Pancreas (tissue), 10 donors: ENCODE measurements around the gene SMYD3. TPM values are rescaled to one million over a fixed set of nuclear protein-coding genes. Genes with fewer than 3 reads are reported as not detected.

Source experiments
- ATAC-seq, 4 donors: fragments of 200-7000 bp; cut with Tn5 transposase; one replicate each; pipeline versions ENCODE4 v1.8.0 to v1.9.1; 2020; ENCODE audit warnings: mild to moderate bottlenecking in 4 of 4, moderate library complexity in 4 of 4
- DNase-seq, 6 donors: peaks; one replicate each; pipeline ENCODE4 v3.0.0-alpha.2; 2020
- FAIRE-seq: peaks from 2 replicates; lab custom pipeline; 2012; peaks lifted over from hg19 to GRCh38; lab: Jason Lieb, UNC
- H3K27ac ChIP-seq, 4 donors: fragments of 200-600 bp; sonication (generic); 1 replicate in 3 of 4; 2 replicates in 1 of 4; pipeline versions ENCODE4 v1.5.0 to v1.8.0; 2020
- H3K27me3 ChIP-seq, 4 donors: fragments of 200-600 bp; one replicate each; pipeline ENCODE4 v1.8.0; 2021
- H3K36me3 ChIP-seq, 3 donors: fragments of 200-600 bp; sonication (generic) in 1 of 3; one replicate each; pipeline versions ENCODE4 v1.5.0 to v1.8.0; 2020 to 2021
- H3K4me1 ChIP-seq, 3 donors: fragments of 200-600 bp; one replicate each; pipeline ENCODE4 v1.8.0; 2021
- H3K4me3 ChIP-seq, 4 donors: fragments of 200-600 bp; sonication (generic) in 2 of 4; one replicate each; pipeline versions ENCODE4 v1.5.0 to v1.8.0; 2020 to 2021
- H3K9me3 ChIP-seq, 4 donors: fragments of 200-600 bp; one replicate each; pipeline ENCODE4 v1.8.0; 2021
- WGBS, 2 donors: extraction: QIAGEN DNeasy Blood & Tissue Kit; methylation state at CpG; one replicate each; pipeline ENCODE4 v1.1.7; 2013; 5-methylcytosine and 5-hydroxymethylcytosine counted together
- intact Hi-C, 3 donors: fragments of 100-400 bp; cut with DNase I; formaldehyde crosslinking; loops; one replicate each; pipeline versions ENCODE4 v1.11.1 to v1.14.2; 2022
- polyA plus RNA-seq, 2 donors: library from polyadenylated mRNA; stranded (reverse); fragments of 200-250 nt; gene quantifications; one replicate each; pipeline ENCODE4 v1.2.3, GENCODE V29; 2013
- total RNA-seq, 6 donors: library from RNA; stranded (reverse); fragmentation: NEBNext Ultra II Directional in 4 of 6; extraction: Animal tissue kit (Norgen Biotek cat#: 25700) in 4 of 6; gene quantifications; one replicate each; pipeline versions ENCODE4 v1.2.1 to v1.2.4, GENCODE V29; 2021 to 2023
- TF ChIP-seq, protein P1 (sequence below), 4 donors: fragments of 200-600 bp; sonication (generic) in 3 of 4; IDR thresholded peaks; one replicate each; pipeline versions ENCODE4 v1.5.0 to v1.8.0; 2021; ENCODE audit warnings: antibody characterized with exemption in 4 of 4
- donor health status: healthy with polysubstance abuse.
- donor health status: DM: no; HTN: no; CAD: no; lungs with moderate emphysema.
- donor health status: DM: no; HTN: no; CAD: no.
- donor health status: control.
- donor health status: control.
- donor health status: Bipolar disorder and iron deficiency.
- donor health status: DM: yes; HTN: yes; CAD: no.
- donor health status: DM: no; HTN: no; CAD: no.
- donor health status: DM: no; HTN: no; CAD: no.
- donor health status: DM: yes; HTN: yes; CAD: no.

Gene SMYD3
- total and polyA plus RNA-seq, 8 donors = 4.6 to 10.5 (median 6.7) TPM

DNA sequence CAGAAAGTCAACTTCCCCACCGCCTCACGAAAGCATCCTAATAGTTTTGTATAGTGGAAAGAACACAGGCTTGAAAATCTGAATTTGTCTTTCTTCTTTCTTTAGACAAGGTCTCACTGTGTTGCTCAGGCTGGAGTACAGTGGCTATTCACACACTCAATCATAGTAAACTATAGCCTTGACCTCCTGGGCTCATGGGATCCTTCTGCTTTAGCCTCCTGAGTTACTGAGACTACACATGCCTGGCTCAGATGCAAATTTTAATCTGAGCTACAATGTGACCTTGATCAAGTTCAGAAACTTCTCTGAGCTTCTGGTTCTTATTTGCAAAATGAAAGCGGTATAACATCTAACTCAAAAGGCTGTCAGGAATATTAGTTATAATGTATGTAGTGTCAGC lies 362.1 kb downstream of the SMYD3 start:
- no peaks in the 10 kb centered on the region for H3K36me3 ChIP-seq
- no peaks in the 10 kb centered on the region for H3K9me3 ChIP-seq
- H3K27me3 ChIP-seq = no peaks in the 10 kb centered on the region
- no peaks in the 10 kb centered on the region for H3K4me1 ChIP-seq
- TF ChIP-seq, protein P1, sequence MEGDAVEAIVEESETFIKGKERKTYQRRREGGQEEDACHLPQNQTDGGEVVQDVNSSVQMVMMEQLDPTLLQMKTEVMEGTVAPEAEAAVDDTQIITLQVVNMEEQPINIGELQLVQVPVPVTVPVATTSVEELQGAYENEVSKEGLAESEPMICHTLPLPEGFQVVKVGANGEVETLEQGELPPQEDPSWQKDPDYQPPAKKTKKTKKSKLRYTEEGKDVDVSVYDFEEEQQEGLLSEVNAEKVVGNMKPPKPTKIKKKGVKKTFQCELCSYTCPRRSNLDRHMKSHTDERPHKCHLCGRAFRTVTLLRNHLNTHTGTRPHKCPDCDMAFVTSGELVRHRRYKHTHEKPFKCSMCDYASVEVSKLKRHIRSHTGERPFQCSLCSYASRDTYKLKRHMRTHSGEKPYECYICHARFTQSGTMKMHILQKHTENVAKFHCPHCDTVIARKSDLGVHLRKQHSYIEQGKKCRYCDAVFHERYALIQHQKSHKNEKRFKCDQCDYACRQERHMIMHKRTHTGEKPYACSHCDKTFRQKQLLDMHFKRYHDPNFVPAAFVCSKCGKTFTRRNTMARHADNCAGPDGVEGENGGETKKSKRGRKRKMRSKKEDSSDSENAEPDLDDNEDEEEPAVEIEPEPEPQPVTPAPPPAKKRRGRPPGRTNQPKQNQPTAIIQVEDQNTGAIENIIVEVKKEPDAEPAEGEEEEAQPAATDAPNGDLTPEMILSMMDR (IDR thresholded peaks at IDR 0.05) = no peak
- FAIRE-seq (no peak), ATAC-seq (no peak), DNase-seq (no peak)
- no peak overlapping the region for H3K4me3 ChIP-seq
- H3K27ac ChIP-seq = no peak overlapping the region
- intact Hi-C loops = no loop called here
- WGBS, 2 donors = 92 to 97% methylated on average over 3 of the region's 3 CpGs

DNA sequence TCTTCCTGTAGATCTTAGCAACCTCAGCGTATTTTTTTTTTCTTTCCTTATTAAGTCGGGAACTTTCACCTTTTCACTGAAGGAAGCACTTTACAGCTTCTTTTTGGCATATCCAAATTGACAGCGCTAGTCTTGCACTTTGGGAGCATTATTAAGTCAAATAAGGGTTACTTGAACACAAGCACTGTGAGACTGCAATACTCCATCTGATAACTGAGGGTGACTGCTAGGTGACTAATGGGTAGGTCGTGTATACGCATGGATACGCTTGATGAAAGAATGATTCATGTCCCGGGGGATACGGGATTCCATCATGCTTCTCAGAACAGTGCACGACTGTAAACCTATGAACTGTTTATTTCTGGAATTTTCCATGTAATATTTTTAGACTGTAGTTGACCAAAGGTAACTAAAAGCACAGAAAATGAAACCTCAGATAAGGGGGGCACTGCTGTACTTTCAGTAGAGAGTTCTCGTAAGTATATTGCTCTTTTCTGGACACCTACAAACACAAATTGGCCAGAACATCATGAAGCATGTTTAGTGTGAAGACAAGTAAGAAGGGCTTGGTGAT lies 364.7 kb downstream of the SMYD3 start:
- intact Hi-C loops = no loop called here
- Histone ChIP-seq H3K9me3 (no peaks in the 10 kb centered on the region), H3K27ac (no peak overlapping the region), H3K27me3 (no peaks in the 10 kb centered on the region), H3K4me3 (no peak overlapping the region), H3K36me3 (no peaks in the 10 kb centered on the region), H3K4me1 (no peaks in the 10 kb centered on the region)
- TF ChIP-seq, protein P1 (IDR thresholded peaks at IDR 0.05) = no peak
- no peak for FAIRE-seq
- WGBS, 2 donors = 83 to 90% methylated on average over 10 of the region's 10 CpGs
- no peak for DNase-seq
- ATAC-seq = no peak

DNA sequence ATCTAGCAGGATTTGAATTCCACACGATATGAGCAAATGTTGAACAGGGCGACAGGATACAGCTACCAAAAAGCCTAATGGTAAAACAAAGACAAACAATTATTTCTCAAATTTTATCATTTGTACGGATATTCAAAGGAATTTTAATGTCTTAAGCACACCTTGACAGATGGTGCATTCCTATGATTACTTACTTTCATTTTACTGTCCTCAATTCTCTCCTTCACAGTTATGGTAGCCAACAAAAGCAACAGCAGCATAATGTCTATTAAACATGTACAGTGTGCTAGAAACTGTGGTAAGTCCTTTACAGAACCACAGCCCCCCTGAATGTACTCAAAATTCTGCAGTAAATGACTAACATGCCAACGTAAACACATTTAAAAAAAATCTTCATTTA lies 365.8 kb downstream of the SMYD3 start:
- Histone ChIP-seq H3K4me1 (no peaks in the 10 kb centered on the region), H3K27me3 (no peaks in the 10 kb centered on the region), H3K36me3 (no peaks in the 10 kb centered on the region), H3K27ac (no peak overlapping the region), H3K4me3 (no peak overlapping the region), H3K9me3 (no peaks in the 10 kb centered on the region)
- intact Hi-C loops = no loop called here
- FAIRE-seq = no peak
- ATAC-seq = no peak
- no peak for DNase-seq
- 87 to 89% methylated on average over 4 of the region's 4 CpGs for WGBS, 2 donors
- TF ChIP-seq, protein P1 (IDR thresholded peaks at IDR 0.05) = no peak

DNA sequence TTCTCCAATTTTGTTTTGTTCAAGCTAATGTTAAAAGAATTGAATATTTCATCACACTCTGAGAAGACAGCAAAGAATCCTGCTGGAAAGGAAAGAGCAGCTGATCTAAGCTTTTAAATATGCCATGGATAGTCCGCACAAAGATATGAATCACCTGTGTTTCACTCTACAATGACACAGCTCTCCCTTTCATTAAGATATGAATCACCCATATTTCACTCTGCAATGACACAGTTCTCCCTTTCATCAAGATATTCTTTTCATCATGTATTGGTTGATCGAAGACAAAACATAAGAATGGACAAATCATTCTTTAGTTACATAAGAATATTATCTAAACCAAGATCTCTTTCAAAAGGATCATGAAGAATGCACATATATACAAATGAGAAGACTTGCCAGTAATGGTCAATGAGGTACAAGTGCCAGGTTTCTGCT lies 367.3 kb downstream of the SMYD3 start:
- DNase-seq (no peak), ATAC-seq (peak in 2 of 4 donors; percentile 32 to 50), FAIRE-seq (no peak)
- WGBS, 2 donors = 75 to 83% methylated on average over 2 of the region's 2 CpGs
- Histone ChIP-seq H3K36me3 (no peaks in the 10 kb centered on the region), H3K27me3 (no peaks in the 10 kb centered on the region), H3K27ac (no peak overlapping the region), H3K9me3 (no peaks in the 10 kb centered on the region), H3K4me3 (no peak overlapping the region), H3K4me1 (no peaks in the 10 kb centered on the region)
- intact Hi-C loops = no loop called here
- TF ChIP-seq, protein P1 (IDR thresholded peaks at IDR 0.05) = no peak

DNA sequence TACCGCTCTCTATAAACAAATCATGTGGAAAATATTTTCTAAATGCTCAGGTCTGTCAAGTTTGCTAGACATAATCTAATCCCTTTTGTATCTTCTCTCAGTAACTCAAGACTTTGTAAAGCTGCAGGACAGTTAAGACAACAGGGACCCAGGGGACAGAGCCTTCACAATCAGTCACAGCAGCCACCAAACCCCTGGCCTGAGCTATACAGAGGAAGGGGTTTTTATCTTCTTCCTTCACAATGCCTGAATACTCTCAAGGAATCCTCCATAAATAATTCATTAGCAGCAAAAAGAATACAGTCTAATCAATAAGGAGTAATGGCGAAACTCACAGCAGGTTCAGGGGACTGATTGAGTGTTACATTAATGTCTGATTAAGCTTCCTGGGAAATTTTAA lies 368.3 kb downstream of the SMYD3 start:
- 51 to 60% methylated on average over 2 of the region's 2 CpGs for WGBS, 2 donors
- FAIRE-seq (no peak), DNase-seq (no peak), ATAC-seq (no peak)
- no peak overlapping the region for H3K4me3 ChIP-seq
- no peaks in the 10 kb centered on the region for H3K27me3 ChIP-seq
- H3K9me3 ChIP-seq = no peaks in the 10 kb centered on the region
- H3K36me3 ChIP-seq = no peaks in the 10 kb centered on the region
- TF ChIP-seq, protein P1 (IDR thresholded peaks at IDR 0.05) = no peak
- no peaks in the 10 kb centered on the region for H3K4me1 ChIP-seq
- H3K27ac ChIP-seq = no peak overlapping the region
- intact Hi-C loops = no loop called here
